ENCODE measurements around the gene BOD1.
A peak's percentile ranks its signal among the peaks of the same experiment; 100 is the strongest.

Gene BOD1

DNA sequence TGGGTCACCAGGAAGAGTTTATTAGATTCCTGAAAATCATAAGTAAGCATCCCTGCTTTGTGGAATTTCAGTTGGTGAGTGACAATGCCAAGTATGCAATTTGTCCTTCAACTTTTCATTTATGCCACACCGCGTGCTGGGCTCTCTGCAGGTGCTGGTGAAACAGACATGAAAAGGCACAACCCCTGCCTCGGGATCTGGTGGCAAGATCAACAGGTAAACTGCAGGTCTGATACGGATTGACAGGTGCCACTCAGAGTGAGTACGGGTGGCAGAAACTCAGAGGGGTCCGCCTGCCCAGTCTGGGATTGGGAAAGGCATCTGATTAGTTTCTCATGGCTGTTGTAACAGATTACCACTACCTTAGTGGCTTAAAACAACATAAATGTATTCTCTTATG is 40.5 kb downstream of the BOD1 start:
- peaks cover 4% of the 10 kb centered on the region; the same call in 1 of the 2 replicates for H3K27me3 ChIP-seq (ENCODE audit: control insufficient read depth, low read length)

GRCh38 chr5:173574983-173575382 is 41.5 kb downstream of the BOD1 start:
- Histone ChIP-seq H3K4me2 (ENCODE audit: low read length) (no peak overlapping the region), H3F3A (ENCODE audit: control insufficient read depth, insufficient read depth) (no peaks in the 10 kb centered on the region), H3K27ac (ENCODE audit: low read depth, low read length) (no peak overlapping the region), H4K20me1 (ENCODE audit: control insufficient read depth, insufficient read depth, low read depth, low read length) (no peaks in the 10 kb centered on the region), H3K9me3 (ENCODE audit: control insufficient read depth, insufficient read depth, low read length) (peaks cover 5% of the 10 kb centered on the region), H3K27me3 (ENCODE audit: control insufficient read depth, low read length) (peaks cover 4% of the 10 kb centered on the region; the same call in 1 of the 2 replicates), H3K36me3 (ENCODE audit: control insufficient read depth, low read length) (no peaks in the 10 kb centered on the region), H3K4me1 (ENCODE audit: control insufficient read depth, low read length) (no peaks in the 10 kb centered on the region), H3K4me3 (ENCODE audit: low read length) (no peak overlapping the region), H3K9me2 (replicated peaks; ENCODE audit: control insufficient read depth, low read length) (no peaks in the 10 kb centered on the region), H3K79me2 (ENCODE audit: control insufficient read depth, low read length) (no peaks in the 10 kb centered on the region)
- no peak for TF ChIP-seq EZH2phosphoT487 (IDR thresholded peaks at IDR 0.05; ENCODE audit: borderline replicate concordance, low read length)
- no peak for TF ChIP-seq CTCF (IDR thresholded peaks at IDR 0.05; ENCODE audit: low read depth, low read length, poor library complexity, severe bottlenecking)

More for the DNA sequence above, 40.5 kb downstream of the BOD1 start:
- no peak overlapping the region for H3K4me3 ChIP-seq (ENCODE audit: low read length)
- H3K4me2 ChIP-seq (ENCODE audit: low read length): no peak overlapping the region
- H3K9me3 ChIP-seq (ENCODE audit: control insufficient read depth, insufficient read depth, low read length): peaks cover 5% of the 10 kb centered on the region
- no peaks in the 10 kb centered on the region for H3K36me3 ChIP-seq (ENCODE audit: control insufficient read depth, low read length)
- no peak overlapping the region for H3K27ac ChIP-seq (ENCODE audit: low read depth, low read length)
- no peaks in the 10 kb centered on the region for H4K20me1 ChIP-seq (ENCODE audit: control insufficient read depth, insufficient read depth, low read depth, low read length)
- TF ChIP-seq EZH2phosphoT487 (IDR thresholded peaks at IDR 0.05; ENCODE audit: borderline replicate concordance, low read length) (no peak), CTCF (IDR thresholded peaks at IDR 0.05; ENCODE audit: low read depth, low read length, poor library complexity, severe bottlenecking) (no peak)
- no peaks in the 10 kb centered on the region for H3F3A ChIP-seq (ENCODE audit: control insufficient read depth, insufficient read depth)
- no peaks in the 10 kb centered on the region for H3K79me2 ChIP-seq (ENCODE audit: control insufficient read depth, low read length)
- no peaks in the 10 kb centered on the region for H3K4me1 ChIP-seq (ENCODE audit: control insufficient read depth, low read length)
- no peaks in the 10 kb centered on the region for H3K9me2 ChIP-seq (replicated peaks; ENCODE audit: control insufficient read depth, low read length)

DNA sequence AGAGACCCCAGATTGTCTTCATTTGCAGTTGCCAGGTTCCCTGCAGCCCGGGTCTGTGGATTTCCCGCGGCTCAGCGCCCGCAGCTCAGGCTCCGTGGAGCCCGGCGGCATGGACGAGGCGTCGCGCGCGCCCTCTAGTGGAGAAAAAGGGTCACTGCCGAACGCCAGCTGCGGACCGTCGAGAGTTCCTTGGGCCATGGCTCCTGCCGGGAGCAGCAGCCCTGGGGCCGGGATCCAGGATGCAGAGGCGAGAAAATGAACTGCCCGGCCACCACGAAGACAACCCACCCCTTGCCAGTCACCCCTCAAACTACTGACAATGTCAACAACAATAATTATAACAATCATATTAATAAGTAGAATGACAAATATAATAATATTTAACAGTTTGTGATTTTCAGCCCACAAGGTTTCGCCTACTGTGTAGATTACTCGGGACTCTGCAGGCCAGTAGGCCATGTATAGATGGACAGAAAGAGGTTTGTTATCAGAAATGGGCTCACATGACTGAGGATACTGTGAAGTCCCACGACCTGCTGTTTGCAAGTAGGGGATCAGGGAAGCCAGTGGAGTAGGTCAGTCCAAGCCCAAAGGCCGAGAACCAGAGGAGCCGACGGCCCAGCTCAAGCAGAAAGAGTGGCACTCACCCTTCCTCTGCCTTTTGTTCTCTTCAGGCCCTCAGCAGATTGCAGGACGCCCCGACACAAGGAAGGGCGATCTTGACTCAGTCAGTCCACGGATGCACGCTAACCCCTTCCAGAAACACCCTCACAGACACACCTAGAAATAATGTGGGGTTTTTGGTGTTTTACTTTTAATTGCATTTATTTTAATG is 43.1 kb downstream of the BOD1 start:
- Histone ChIP-seq H4K20me1 (ENCODE audit: control insufficient read depth, insufficient read depth, low read depth, low read length) (no peaks in the 10 kb centered on the region), H3K79me2 (ENCODE audit: control insufficient read depth, low read length) (no peaks in the 10 kb centered on the region), H3F3A (ENCODE audit: control insufficient read depth, insufficient read depth) (no peaks in the 10 kb centered on the region), H3K27ac (ENCODE audit: low read depth, low read length) (no peak overlapping the region), H3K27me3 (ENCODE audit: control insufficient read depth, low read length) (peaks cover 6% of the 10 kb centered on the region; the same call in 1 of the 2 replicates), H3K4me3 (ENCODE audit: low read length) (no peak overlapping the region), H3K9me2 (replicated peaks; ENCODE audit: control insufficient read depth, low read length) (no peaks in the 10 kb centered on the region), H3K4me1 (ENCODE audit: control insufficient read depth, low read length) (no peaks in the 10 kb centered on the region), H3K9me3 (ENCODE audit: control insufficient read depth, insufficient read depth, low read length) (no peaks in the 10 kb centered on the region), H3K4me2 (ENCODE audit: low read length) (no peak overlapping the region), H3K36me3 (ENCODE audit: control insufficient read depth, low read length) (no peaks in the 10 kb centered on the region)
- TF ChIP-seq EZH2phosphoT487 (IDR thresholded peaks at IDR 0.05; ENCODE audit: borderline replicate concordance, low read length) (no peak), CTCF (IDR thresholded peaks at IDR 0.05; ENCODE audit: low read depth, low read length, poor library complexity, severe bottlenecking) (peak; percentile 93)
